ENCODE data around the gene GTF3C1.

Gene GTF3C1

DNA sequence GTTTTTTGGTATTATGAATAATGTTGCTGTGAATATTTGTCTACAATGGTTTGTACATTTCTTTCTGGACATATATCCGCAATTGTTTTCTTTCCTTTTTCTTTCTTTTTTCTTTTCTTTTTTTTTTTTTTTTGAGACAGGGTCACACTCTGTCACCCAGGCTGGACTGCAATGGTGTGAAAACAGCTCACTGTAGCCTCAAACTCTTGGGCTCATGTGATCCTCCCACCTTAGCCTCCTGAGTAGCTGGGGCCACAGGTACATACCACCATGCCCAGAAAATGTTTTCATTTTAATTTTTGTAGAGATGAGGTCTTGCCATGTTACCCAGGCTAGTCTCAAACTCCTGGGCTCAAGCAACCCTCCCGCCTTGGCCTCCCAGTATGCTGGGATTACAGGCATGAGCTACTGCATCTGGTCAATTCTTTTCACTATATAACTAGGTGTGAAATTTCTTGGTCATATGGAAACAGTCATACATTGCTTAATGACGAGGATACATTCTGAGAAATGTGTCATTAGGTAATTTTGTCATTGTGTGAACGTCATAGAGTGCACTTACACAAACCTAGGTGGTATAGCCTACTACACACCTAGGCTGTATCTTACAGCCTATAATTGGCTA is 132.6 kb downstream of the GTF3C1 start:
- no peak for DNase-seq

- DNase-seq: no peak
Measured at GRCh38 chr16:27414788-27415431, 134.8 kb downstream of the GTF3C1 start.

DNA sequence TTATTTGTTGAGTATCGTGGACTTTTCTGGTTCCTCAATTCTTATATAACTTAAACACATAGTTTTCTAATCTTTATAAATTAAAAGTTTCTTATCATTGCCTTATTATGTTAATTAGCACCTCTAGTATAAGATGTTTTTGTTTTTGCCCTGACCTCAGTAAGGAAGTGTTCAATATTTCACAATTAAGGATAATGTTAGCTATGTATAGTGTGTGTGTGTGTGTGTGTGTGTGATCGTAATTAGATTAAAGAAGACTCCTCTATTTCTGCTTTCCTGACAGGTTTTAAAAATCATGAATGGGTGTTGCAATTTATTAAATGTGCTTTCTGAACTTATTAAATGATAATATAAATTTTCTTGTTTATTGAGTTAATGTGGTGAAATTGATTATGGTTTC is 135.8 kb downstream of the GTF3C1 start:
- no peak for DNase-seq

DNA sequence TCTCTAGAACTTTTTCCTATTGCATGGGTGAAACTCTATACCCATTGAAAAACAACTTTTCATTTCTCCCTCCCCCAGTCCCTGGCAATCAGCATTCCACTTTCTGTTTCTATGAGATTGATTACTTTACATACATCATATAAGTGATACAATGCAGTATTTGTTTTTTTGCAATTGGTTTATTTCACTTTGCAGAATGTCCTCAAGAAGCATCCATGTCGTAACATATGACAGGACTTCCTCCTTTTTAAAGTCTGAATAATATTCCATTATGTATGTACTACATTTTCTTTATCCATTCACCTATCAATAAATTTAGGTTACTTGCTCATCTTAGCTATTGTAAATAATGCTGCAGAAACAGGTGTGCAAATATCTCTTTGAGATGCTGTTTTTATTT is 139.0 kb downstream of the GTF3C1 start:
- DNase-seq: no peak

All from left hindlimb (tissue), 1 donor.